HG03442 (cell line): Measurements from ENCODE around the gene WDR82.

Experiments used
- ATAC-seq: cut with Tn5 transposase; IDR thresholded peaks from one replicate; pipeline ENCODE4 v1.9.1; 2021; ENCODE audit warnings: mild to moderate bottlenecking, moderate library complexity; ENCODE audit not compliant: unreplicated experiment

Gene WDR82, protein sequence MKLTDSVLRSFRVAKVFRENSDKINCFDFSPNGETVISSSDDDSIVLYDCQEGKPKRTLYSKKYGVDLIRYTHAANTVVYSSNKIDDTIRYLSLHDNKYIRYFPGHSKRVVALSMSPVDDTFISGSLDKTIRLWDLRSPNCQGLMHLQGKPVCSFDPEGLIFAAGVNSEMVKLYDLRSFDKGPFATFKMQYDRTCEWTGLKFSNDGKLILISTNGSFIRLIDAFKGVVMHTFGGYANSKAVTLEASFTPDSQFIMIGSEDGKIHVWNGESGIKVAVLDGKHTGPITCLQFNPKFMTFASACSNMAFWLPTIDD

GRCh38 chr3:52278510-52279069 lies at the start of gene WDR82:
WDR82 (minus strand) TSS chr3:52278649; CDS start chr3:52278361, 288 bp downstream.
- ATAC-seq: peak; percentile 76

DNA sequence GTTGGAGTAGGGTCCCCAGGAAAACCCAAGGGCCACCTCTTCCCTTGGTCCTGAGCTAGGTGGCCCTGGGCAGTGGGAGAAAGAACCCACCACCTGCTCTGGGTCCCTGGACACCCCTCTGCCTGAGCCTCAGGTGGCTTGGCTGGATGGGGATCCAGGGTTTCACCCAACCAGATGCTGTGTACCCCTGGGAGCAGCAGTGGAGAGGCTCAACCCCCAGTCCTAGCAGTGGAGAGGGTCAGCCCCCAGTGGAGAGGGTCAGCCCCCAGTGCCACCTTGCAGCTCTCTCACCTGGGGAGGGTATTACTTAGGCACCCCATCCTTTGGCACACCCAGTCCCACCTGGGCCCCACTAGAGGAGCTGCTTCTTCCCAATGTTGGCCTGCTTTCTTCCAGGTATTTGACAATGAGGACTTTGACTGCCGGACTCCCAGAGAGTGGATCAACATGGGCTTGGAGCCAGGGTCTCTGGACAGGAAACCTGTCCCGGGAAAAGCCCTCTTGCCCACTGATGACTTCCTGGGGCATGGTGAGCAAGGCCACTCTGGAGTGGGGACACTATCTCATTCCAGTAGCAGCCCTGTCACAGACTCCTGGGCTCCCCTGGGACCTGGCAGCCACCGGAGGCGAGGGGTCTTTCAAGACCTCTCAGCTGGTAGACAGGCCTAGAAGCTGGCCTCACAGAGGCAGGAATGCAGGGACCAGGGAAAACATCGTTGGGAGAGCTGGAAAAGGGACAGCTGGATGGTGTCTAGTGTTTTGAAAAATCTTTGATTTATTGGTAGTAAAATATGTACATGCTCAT lies 49.2 kb upstream of the WDR82 start:
- ATAC-seq: no peak

- ATAC-seq: no peak
These were observed 48.5 kb upstream of the WDR82 start for GRCh38 chr3:52326976-52327375.

- ATAC-seq: no peak
These were observed 47.2 kb upstream of the WDR82 start for GRCh38 chr3:52325686-52326085.

DNA sequence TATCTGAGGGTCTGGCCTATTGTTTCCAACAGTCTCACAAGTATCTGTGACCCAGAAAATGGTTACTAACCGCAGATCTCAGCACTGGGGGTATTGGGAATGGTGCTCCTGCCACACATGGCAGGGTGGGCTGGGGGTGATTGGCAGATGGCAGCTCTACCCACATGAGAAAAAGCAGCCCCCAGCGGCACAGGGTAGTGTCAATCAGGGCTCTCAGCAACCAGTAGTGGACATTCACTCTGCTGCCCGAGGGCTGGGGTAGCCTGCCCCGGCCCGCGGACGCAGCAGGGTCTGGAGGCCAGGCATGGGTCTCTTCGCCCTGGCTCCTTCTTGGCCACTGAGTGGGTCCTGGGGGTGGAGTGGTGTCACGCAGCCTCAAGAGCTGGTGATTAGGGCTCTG lies 46.2 kb upstream of the WDR82 start:
- no peak for ATAC-seq

- ATAC-seq: no peak
These were observed 45.3 kb upstream of the WDR82 start for GRCh38 chr3:52323526-52324295.

DNA sequence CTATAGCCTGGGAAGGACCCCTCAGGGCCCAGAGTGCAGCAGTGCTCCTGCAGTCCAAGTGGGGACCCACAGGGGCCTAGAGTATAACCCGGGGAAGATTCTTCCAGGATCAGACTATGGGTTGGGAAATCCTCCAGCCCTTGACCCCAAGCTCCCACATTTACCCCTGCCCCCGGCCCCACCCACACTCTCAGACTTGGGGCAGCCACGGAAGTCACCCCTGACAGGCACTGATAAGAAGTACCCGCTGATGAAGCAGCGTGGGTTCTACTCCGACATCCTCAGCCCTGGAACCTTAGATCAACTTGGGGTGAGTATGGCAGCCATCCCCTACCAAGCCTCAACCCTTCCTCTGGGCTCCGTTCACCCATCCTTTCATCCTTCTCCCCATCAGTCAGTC lies 44.0 kb upstream of the WDR82 start:
- no peak for ATAC-seq

DNA sequence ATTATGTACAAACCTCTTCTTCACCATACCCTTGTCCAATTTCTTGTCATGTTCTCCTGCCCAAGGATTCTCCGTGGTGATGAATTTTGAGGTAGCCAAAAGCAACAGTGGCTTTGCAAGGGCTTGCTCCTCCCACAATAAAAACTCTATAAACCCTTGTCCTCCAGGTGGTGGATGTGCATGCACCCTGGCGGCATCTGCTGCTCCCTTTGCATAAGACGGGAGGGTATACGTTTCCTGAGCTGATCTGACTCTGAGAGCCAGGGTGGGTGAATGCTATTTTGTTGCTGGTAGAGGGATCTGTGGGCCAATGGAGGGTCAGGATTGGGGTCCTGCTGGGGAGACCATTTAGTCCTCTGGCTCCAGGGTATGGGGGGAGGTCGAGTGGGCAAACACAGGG lies 43.0 kb upstream of the WDR82 start:
- ATAC-seq: no peak

DNA sequence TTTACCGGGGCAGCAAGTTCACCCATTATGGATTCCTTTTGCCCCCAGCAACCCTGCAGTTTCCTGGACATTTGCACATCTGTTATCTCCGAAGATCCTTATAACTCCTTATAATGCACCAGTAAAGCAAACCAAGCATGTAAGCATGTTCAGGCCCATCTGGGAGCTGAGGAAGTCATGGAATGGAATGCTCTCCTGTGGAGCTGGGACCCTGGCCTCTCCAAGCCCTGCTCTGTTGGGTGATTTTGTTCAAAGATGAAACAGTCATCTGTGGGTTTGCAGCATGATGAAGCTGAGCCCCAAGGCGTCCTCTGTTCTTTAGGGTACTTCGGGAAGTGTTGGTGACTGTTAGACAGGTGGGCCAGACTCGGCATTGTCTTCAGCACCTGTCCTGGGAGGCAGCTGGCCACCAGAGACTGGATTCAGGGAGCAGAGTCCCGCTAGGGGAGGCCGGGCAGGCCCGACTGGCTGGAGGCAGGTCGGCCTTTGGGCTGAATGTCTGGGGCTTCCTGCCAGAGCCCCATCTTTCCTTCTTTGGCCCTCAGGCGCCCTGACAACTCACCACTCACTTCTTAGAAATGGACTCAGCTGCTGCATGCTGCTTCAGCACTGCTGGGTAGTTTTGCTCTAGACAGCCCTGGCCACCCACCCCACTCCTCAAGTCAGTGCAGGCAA lies 41.6 kb upstream of the WDR82 start:
- no peak for ATAC-seq

GRCh38 chr3:52318186-52318816 lies 39.9 kb upstream of the WDR82 start:
- ATAC-seq: no peak

DNA sequence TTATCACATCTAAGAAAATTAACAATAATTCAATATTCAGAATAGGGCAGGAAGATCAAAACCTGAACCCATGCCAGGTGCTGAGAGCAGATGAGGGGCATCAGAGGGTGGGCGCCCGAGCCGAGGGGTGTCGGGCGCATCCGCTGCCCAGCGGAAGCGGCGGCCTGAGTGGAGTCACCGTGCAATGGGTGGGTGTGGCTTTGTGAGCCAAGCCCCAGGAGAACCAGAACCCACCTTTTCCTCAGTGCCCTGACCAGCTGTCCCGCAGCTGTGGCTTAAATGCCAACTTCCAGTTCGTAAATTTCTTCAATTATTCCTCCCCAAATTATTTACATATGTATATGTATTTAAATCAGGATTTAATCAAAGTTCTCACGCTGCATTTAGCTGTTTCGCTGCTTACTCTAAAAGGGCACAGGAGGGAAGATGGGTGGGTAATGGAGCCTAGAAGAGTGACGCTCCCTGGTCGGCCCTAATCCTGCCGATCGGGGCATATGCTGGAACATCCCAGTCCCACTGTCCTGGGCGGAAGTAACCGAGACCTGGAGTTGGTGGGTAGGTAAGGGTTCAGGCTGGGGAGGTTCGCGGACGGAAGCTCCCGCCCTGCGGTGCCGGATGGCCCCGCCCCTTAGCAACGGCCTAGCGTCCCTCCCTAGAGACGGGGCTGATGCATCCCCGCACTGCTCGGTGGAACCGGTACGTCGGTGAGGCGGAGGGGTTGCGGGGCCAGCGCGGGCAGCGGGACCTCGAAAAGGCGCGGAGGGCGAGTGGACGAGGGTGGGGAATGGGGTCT lies 39.0 kb upstream of the WDR82 start:
- ATAC-seq: no peak

GRCh38 chr3:52315977-52316764 lies 37.7 kb upstream of the WDR82 start, which contains the start of gene DNAH1:
DNAH1 (plus strand) TSS chr3:52316319; CDS start chr3:52322443, 6,124 bp downstream.
- ATAC-seq: no peak

GRCh38 chr3:52315006-52315405 lies 36.6 kb upstream of the WDR82 start:
- ATAC-seq: no peak

DNA sequence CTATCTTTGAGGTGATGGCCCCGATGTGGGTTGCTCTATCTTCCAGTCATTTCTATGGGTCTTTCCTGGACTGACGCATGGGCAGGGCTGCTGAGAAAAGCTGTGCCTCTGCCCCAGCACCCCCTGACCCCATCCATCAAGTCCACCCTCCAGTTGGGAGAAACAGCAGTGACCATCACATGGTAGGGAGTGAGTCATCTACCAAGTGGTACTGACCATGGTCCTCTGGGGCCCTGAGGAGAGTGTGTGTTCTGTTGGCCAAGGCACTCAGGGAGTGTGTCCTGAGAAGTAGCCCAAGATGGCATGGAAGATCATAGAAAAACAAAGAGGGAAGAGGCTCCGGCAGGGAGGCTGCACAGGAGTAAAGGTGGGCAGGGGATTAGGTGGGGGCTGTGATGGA lies 36.0 kb upstream of the WDR82 start:
- ATAC-seq: no peak

DNA sequence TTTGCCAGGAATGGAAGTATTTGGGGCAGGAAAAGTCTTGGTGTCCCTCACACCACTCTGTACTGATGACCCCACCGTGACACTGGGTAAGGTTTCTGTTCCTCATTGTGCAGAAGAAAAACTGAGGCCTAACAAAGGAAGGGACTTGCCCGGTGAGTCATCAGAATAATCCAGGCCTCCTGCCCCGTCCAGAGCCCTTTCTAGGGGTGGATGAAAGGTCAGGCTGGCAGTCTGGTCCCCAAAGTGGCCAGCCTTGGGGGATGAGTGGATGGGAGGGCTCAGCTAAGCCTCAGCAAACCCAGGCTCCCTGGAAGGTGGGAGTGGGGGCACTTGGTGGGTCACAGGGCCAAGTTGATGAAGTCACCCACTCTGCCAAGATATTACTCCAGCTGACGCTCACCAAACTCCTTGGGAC lies 35.3 kb upstream of the WDR82 start:
- ATAC-seq: peak; percentile 93

DNA sequence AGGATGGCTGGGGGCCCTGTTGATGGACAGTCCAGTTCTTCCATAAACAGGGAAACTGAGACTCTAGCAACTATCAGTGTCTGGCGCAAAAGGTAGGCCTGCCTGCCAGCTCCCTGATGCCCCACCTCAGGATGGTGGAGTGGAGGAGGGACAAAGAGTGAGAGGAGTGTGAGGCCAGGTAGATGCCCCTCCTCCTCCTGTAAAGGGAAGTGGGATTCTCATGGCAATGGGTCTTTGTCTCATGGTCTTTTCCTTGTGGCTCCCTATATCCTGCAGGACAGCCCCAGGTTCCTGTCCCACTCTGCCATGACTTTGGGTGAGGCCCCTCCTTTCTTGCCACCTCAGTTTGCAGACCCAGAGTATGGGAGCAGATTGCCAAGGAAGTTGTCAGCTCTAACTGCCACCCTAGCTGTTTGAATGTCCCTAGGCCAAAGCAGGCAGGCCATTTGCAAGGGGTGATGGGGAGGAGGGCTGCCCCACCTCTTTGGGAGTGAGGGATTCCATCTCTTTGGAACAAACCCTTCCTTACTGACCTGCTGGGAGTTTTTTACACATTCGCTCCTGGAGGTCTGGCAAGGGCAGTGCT lies 34.8 kb upstream of the WDR82 start:
- peak; percentile 4 for ATAC-seq

DNA sequence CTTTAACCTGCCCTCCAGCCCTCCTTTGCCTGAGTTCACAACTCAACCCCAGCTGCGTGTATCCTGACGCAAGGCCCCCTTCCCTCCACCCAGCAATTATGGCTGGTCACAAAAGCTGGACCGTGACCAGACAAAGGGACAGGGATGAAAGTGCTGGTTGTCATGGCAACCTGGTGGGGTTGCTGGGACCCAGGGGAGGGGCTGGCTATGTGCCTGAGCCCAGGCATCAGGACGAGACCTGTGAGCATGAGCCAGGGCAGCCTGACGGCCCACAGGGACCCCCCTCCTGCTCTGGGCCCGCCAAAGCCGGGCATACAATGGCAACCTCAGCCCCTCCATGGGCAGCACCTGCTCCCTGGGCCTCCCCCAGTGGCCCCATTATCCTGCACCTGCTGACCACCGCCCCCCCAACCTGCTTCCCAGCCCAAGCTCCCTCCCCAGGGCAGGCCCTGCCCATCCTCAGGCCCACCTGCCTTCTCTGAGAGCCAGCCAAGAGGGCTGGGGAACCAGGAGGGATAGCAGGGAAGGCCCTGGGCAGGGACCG lies 33.2 kb upstream of the WDR82 start:
- ATAC-seq: no peak
